ENCODE measurements around the gene NUDT14. TPM values are rescaled to one million over a fixed set of nuclear protein-coding genes. Genes with fewer than 3 reads are reported as not detected.

NUDT14 gene
- total and polyA plus RNA-seq, 2 of the 8 experiments (the other 6 are each of a cell fraction or from before 2014, with no cell fraction given): 25.5 to 33.3 TPM

DNA sequence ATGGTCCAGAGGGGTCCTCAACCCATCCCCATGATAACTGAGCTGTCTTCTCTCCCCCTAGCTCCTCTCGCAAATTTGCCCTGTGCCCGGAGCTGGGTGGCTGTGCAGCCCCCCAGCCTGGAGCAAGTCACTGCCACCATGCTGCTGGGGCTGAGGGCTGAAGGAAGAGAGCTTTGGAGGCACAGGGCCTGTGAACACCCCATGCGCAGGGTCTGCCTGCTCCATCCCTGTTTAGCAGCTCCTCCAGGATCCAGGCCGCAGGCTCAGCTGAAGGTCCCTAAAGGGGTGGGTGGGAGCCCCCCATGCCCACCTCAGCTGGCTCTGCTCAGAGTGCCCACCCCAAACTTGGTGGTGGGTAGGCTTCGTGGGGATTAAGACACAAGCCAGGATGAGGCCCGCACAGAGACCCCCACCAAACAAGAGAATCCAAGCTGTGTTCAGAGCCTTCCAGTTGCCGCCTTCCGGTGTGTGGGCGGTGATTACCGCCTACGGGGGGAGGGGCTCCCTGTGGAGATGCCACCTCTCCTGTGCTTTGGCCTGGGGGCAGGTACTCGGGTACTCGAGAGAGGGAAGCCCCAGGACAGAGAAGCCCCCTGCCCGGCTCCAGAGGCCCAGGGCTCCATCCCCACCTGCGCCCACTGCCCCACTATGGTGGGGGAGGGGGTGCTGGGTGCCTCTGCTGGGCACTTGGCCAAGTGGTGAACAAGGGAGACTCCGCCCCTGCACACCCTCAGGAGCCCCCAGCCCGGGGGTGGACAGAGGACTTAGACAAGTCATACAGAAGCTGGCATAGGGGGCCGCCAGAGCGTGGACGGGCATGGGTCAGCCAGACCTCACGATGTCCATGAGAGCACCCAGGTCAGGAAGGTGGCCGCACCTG lies 11.1 kb downstream of the NUDT14 start:
- Histone ChIP-seq H3K27me3 (replicated peaks in 1 of 4; ENCODE audit: control insufficient read depth in 3 of 4, extremely low read depth in 1 of 4, insufficient read depth in 3 of 4, low read length in 3 of 4) (peaks cover 9 to 26% (median 18%) of the 10 kb centered on the region in 4 experiments), H3K36me3 (ENCODE audit: control insufficient read depth in 2 of 4, insufficient read depth in 4 of 4, low read length in 3 of 4) (no peaks in the 10 kb centered on the region), H2AK5ac (ENCODE audit: low read depth, low read length) (no peak overlapping the region), H4K20me1 (replicated peaks in 1 of 2; ENCODE audit: control insufficient read depth in 1 of 2, insufficient read depth in 2 of 2, low read length in 2 of 2) (peaks cover 7 to 16% of the 10 kb centered on the region in 2 experiments), H3K4me1 (replicated peaks in 1 of 4; ENCODE audit: control insufficient read depth in 3 of 4, insufficient read depth in 4 of 4, low read length in 3 of 4) (peaks cover 0 to 6% (median 3%) of the 10 kb centered on the region in 4 experiments; a peak in 6 of 7 replicates), H3K4me3 (ENCODE audit: extremely low read depth in 1 of 4, insufficient read depth in 2 of 4, low read depth in 3 of 4, low read length in 4 of 4) (no peak overlapping the region), H3K9ac (replicated peaks in 1 of 4; ENCODE audit: extremely low read depth in 1 of 4, low read depth in 3 of 4, low read length in 3 of 4) (no peak overlapping the region), H3K23me2 (ENCODE audit: low read depth, low read length) (peaks cover 4% of the 10 kb centered on the region; the same call in 1 of the 2 replicates), H2BK15ac (ENCODE audit: low read length) (no peak overlapping the region), H3K14ac (ENCODE audit: insufficient read length) (no peak overlapping the region), H3K4me2 (ENCODE audit: insufficient read depth in 1 of 2, low read depth in 2 of 2, low read length in 2 of 2) (no peak overlapping the region), H2BK5ac (ENCODE audit: low read depth, low read length) (no peak overlapping the region), H3K4ac (replicated peaks; ENCODE audit: insufficient read length, low read depth, low read length) (no peak overlapping the region), H4K91ac (replicated peaks; ENCODE audit: insufficient read length, low read length) (no peak overlapping the region), H3K79me1 (ENCODE audit: low read depth, low read length) (no peaks in the 10 kb centered on the region), H2AFZ (ENCODE audit: low read length) (no peak overlapping the region), H4K5ac (ENCODE audit: insufficient read length, low read depth, low read length) (no peak overlapping the region), H3K9me3 (ENCODE audit: insufficient read depth in 2 of 2, low read depth in 1 of 2, low read length in 1 of 2) (no peaks in the 10 kb centered on the region), H3K56ac (replicated peaks; ENCODE audit: insufficient read length, low read depth, low read length) (no peak overlapping the region), H2BK120ac (replicated peaks; ENCODE audit: low read depth, low read length) (no peak overlapping the region), H4K8ac (ENCODE audit: extremely low read depth, insufficient read depth, low read length) (no peak overlapping the region; the same call in 1 of the 2 replicates), H3K23ac (ENCODE audit: insufficient read length) (no peak overlapping the region), H3K18ac (ENCODE audit: extremely low read depth, low read length) (no peak overlapping the region; the same call in 1 of the 2 replicates), H3K27ac (ENCODE audit: low read depth, low read length) (no peak overlapping the region), H3K79me2 (ENCODE audit: control insufficient read depth in 1 of 2, insufficient read depth in 2 of 2, low read length in 2 of 2) (no peaks in the 10 kb centered on the region), H2BK12ac (ENCODE audit: low read depth, low read length) (no peak overlapping the region), H2BK20ac (ENCODE audit: low read length) (no peak overlapping the region)
- POLR2A ChIA-PET (ENCODE audit: partially characterized antibody): interaction anchor here (1.2 to 1.9 kb wide), 4 partner anchors 8 to 300 kb away, joined by 3 to 6 read pairs (median 4); no protein-coding TSS in a partner anchor
- DNase-seq (ENCODE audit: low read depth in 1 of 2, low spot score in 2 of 2) (no peak), FAIRE-seq (no peak)
- CTCF ChIA-PET (ENCODE audit: partially characterized antibody): interaction anchor here (0.8 to 5.2 kb wide), 16 partner anchors 10 to 301 kb away, joined by 3 to 36 read pairs (median 4); no protein-coding TSS in a partner anchor
- WGBS, 2 experiments (ENCODE audit: extremely low coverage in 1 of 2, insufficient coverage in 1 of 2, insufficient read length in 1 of 2, insufficient replicate concordance in 2 of 2, low coverage in 1 of 2, low lambda C conversion rate in 2 of 2, missing lambda C conversion rate in 1 of 2): 84% methylated on average over 16 of the region's 22 CpGs; no CpG with 5 or more reads in 1 of the 2 experiments
- TF ChIP-seq SIN3A (conservative IDR thresholded peaks at IDR 0.05 in 1 of 2, IDR thresholded peaks at IDR 0.05 in 1 of 2; ENCODE audit: low read depth in 1 of 2, low read length in 2 of 2): no peak
- no peak for TF ChIP-seq GTF2F1 (IDR thresholded peaks at IDR 0.05; ENCODE audit: borderline replicate concordance, low read depth, low read length)
- TF ChIP-seq POU5F1 (IDR thresholded peaks at IDR 0.05; ENCODE audit: low read depth, low read length): no peak
- TF ChIP-seq SRF (IDR thresholded peaks at IDR 0.05; ENCODE audit: low read depth, low read length): no peak
- TF ChIP-seq, protein P1, sequence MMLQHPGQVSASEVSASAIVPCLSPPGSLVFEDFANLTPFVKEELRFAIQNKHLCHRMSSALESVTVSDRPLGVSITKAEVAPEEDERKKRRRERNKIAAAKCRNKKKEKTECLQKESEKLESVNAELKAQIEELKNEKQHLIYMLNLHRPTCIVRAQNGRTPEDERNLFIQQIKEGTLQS (IDR thresholded peaks at IDR 0.05; ENCODE audit: insufficient read depth, low read depth, low read length): no peak
- TF ChIP-seq, protein P2, sequence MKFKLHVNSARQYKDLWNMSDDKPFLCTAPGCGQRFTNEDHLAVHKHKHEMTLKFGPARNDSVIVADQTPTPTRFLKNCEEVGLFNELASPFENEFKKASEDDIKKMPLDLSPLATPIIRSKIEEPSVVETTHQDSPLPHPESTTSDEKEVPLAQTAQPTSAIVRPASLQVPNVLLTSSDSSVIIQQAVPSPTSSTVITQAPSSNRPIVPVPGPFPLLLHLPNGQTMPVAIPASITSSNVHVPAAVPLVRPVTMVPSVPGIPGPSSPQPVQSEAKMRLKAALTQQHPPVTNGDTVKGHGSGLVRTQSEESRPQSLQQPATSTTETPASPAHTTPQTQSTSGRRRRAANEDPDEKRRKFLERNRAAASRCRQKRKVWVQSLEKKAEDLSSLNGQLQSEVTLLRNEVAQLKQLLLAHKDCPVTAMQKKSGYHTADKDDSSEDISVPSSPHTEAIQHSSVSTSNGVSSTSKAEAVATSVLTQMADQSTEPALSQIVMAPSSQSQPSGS (IDR thresholded peaks at IDR 0.05; ENCODE audit: low read length): no peak
- no peak for TF ChIP-seq ASH2L (IDR thresholded peaks at IDR 0.05; ENCODE audit: low read length)
- TF ChIP-seq ZNF274 (IDR thresholded peaks at IDR 0.05; ENCODE audit: borderline replicate concordance, extremely low read depth, low read length): no peak
- no peak for TF ChIP-seq TBP (IDR thresholded peaks at IDR 0.05; ENCODE audit: low read depth, low read length)
